Loucy (cell line): ENCODE data around the gene SUSD2.

Source experiments
- H2AFZ ChIP-seq: fragments of 200-600 bp; sonication (generic); 2 replicates; pipeline ENCODE4 v1.6.0; 2016; ENCODE audit warnings: antibody characterized with exemption, mild to moderate bottlenecking, low read length, moderate library complexity
- H3F3A ChIP-seq: fragments of 200-600 bp; 2 replicates; pipeline ENCODE4 v1.6.0; 2016; ENCODE audit warnings: antibody characterized with exemption, low read depth, mild to moderate bottlenecking
- H3K27me3 ChIP-seq: fragments of 200-600 bp; sonication (generic); 2 replicates; pipeline ENCODE4 v1.6.1; 2014; ENCODE audit warnings: low read length, mild to moderate bottlenecking; ENCODE audit not compliant: insufficient read depth, poor library complexity, severe bottlenecking
- H3K36me3 ChIP-seq: fragments of 200-600 bp; sonication (generic); 2 replicates; pipeline ENCODE4 v1.6.1; 2016; ENCODE audit warnings: low read length; ENCODE audit not compliant: insufficient read depth
- H3K4me1 ChIP-seq: fragments of 200-600 bp; sonication (generic); 2 replicates; pipeline ENCODE4 v1.5.1; 2014; ENCODE audit warnings: low read length, mild to moderate bottlenecking; ENCODE audit not compliant: insufficient read depth, poor library complexity, severe bottlenecking
- H3K4me2 ChIP-seq: fragments of 200-600 bp; sonication (generic); 2 replicates; pipeline ENCODE4 v1.6.0; 2014; ENCODE audit warnings: antibody characterized with exemption, low read length, low read depth, mild to moderate bottlenecking; ENCODE audit not compliant: poor library complexity, severe bottlenecking
- H3K4me3 ChIP-seq: fragments of 200-600 bp; sonication (generic); 2 replicates; pipeline ENCODE4 v1.5.1; 2014; ENCODE audit warnings: low read length, mild to moderate bottlenecking, mixed read lengths; ENCODE audit not compliant: poor library complexity, severe bottlenecking
- H3K79me2 ChIP-seq: fragments of 200-600 bp; sonication (generic); 2 replicates; pipeline ENCODE4 v1.6.1; 2014; ENCODE audit warnings: low read length; ENCODE audit not compliant: insufficient read depth
- H3K9ac ChIP-seq: fragments of 200-600 bp; sonication (generic); 2 replicates; pipeline ENCODE4 v1.6.0; 2014; ENCODE audit warnings: mild to moderate bottlenecking, low read depth, low read length, moderate library complexity; ENCODE audit not compliant: poor library complexity, severe bottlenecking
- H3K9me2 ChIP-seq: fragments of 200-600 bp; sonication (generic); replicated peaks from 2 replicates; pipeline ENCODE4 v1.6.1; 2016; ENCODE audit warnings: low read depth, low read length, mixed read lengths
- H3K9me3 ChIP-seq: fragments of 200-600 bp; sonication (generic); 2 replicates; pipeline ENCODE4 v1.6.1; 2014; ENCODE audit warnings: mild to moderate bottlenecking, antibody characterized with exemption, low read length, low read depth; ENCODE audit not compliant: insufficient read depth
- H4K20me1 ChIP-seq: fragments of 200-600 bp; sonication (generic); 2 replicates; pipeline ENCODE4 v1.6.0; 2014; ENCODE audit warnings: antibody characterized with exemption, low read length, mild to moderate bottlenecking; ENCODE audit not compliant: insufficient read depth, poor library complexity, severe bottlenecking
- EZH2phosphoT487 ChIP-seq: fragments of 200-600 bp; IDR thresholded peaks from 2 replicates; pipeline ENCODE4 v1.6.1; 2018; ENCODE audit warnings: antibody characterized with exemption, mild to moderate bottlenecking, moderate library complexity, borderline replicate concordance
- TF ChIP-seq, protein P1 (sequence below): fragments of 200-600 bp; sonication (generic); conservative IDR thresholded peaks from 2 replicates; pipeline ENCODE4 v1.5.1; 2014; ENCODE audit warnings: mild to moderate bottlenecking, antibody characterized with exemption, low read length

The SUSD2 gene

DNA sequence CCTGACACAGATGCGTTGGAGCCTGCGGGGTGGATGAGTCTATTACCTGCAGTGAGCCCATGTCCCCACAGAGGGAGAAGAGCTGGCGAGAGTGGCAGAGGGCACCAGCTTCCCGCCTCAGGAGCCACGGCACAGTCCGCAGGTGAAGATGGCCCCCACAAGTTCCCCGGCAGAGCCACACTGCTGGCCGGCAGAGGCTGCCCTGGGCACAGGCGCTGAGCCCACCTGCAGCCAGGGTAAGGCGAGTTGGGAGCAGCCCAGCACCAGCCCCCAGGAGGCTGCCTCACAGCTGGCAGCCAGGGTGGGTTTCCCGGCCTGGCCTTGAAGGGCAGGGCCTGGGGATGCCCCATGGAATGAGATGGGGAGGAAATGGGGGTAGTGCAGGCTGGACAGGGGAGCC lies 5.2 kb upstream of the SUSD2 start:
- Histone ChIP-seq H3K79me2 (no peaks in the 10 kb centered on the region), H3K4me1 (no peaks in the 10 kb centered on the region), H3F3A (no peaks in the 10 kb centered on the region), H2AFZ (no peak overlapping the region), H3K4me2 (no peak overlapping the region), H4K20me1 (peaks cover 7% of the 10 kb centered on the region), H3K9me2 (no peaks in the 10 kb centered on the region), H3K4me3 (no peak overlapping the region), H3K9me3 (no peaks in the 10 kb centered on the region), H3K9ac (no peak overlapping the region), H3K27me3 (no peaks in the 10 kb centered on the region), H3K36me3 (peaks cover 70% of the 10 kb centered on the region; the same call in 1 of the 2 replicates)
- TF ChIP-seq EZH2phosphoT487: no peak
- TF ChIP-seq, protein P1, sequence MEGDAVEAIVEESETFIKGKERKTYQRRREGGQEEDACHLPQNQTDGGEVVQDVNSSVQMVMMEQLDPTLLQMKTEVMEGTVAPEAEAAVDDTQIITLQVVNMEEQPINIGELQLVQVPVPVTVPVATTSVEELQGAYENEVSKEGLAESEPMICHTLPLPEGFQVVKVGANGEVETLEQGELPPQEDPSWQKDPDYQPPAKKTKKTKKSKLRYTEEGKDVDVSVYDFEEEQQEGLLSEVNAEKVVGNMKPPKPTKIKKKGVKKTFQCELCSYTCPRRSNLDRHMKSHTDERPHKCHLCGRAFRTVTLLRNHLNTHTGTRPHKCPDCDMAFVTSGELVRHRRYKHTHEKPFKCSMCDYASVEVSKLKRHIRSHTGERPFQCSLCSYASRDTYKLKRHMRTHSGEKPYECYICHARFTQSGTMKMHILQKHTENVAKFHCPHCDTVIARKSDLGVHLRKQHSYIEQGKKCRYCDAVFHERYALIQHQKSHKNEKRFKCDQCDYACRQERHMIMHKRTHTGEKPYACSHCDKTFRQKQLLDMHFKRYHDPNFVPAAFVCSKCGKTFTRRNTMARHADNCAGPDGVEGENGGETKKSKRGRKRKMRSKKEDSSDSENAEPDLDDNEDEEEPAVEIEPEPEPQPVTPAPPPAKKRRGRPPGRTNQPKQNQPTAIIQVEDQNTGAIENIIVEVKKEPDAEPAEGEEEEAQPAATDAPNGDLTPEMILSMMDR: no peak

DNA sequence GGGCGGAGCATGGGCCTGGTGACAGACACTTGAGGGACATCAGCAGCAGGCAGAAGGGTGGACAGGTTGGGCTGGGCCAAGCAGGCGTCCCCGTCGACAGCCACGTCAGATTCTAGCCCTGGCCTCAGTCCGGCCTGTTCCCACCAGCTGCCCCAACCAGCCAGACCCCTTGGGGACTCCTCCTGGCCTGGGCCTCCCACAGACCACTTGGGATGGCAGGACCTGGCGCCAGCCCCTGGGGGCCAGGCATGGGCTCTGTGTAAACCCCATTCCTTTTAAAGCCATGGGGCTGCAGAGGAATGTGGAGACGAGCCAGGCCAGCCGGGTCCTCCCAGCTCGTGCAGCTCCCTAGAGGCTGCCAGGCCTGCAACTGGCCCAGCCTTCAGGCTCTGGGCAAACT lies 4.7 kb upstream of the SUSD2 start:
- Histone ChIP-seq H3K9ac (no peak overlapping the region), H3K79me2 (no peaks in the 10 kb centered on the region), H3K4me2 (no peak overlapping the region), H3K27me3 (no peaks in the 10 kb centered on the region), H2AFZ (no peak overlapping the region), H3K36me3 (peaks cover 64% of the 10 kb centered on the region; the same call in 1 of the 2 replicates), H3K4me1 (no peaks in the 10 kb centered on the region), H4K20me1 (peaks cover 7% of the 10 kb centered on the region), H3K9me3 (no peaks in the 10 kb centered on the region), H3K4me3 (no peak overlapping the region), H3K9me2 (no peaks in the 10 kb centered on the region), H3F3A (no peaks in the 10 kb centered on the region)
- no peak for TF ChIP-seq EZH2phosphoT487
- TF ChIP-seq, protein P1: no peak

DNA sequence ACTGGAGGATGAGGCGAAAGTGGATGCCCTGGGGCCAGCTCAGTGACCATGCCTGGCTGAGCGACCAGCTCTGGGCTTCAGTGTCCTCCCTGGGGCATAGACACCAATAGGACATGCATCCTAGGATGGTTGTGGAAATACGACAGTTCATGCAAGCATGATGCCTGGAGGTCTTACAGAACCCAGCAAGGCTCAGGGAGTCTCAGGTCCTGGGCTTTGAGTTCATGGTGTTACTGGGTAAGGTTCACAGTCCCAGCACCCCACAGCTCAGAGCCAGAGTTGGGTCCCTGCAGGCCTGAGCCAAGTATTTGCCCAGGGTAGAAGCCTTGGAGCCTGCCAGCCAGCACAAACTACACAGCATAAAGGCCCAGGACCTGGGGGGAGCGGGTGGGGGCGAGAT lies 4.2 kb upstream of the SUSD2 start:
- no peak overlapping the region for H3K4me2 ChIP-seq
- no peak overlapping the region for H3K4me3 ChIP-seq
- no peaks in the 10 kb centered on the region for H3F3A ChIP-seq
- no peaks in the 10 kb centered on the region for H3K9me2 ChIP-seq
- H2AFZ ChIP-seq: no peak overlapping the region
- H3K9ac ChIP-seq: no peak overlapping the region
- H3K79me2 ChIP-seq: no peaks in the 10 kb centered on the region
- H3K27me3 ChIP-seq: no peaks in the 10 kb centered on the region
- H3K9me3 ChIP-seq: no peaks in the 10 kb centered on the region
- peaks cover 60% of the 10 kb centered on the region; the same call in 1 of the 2 replicates for H3K36me3 ChIP-seq
- H3K4me1 ChIP-seq: no peaks in the 10 kb centered on the region
- peaks cover 7% of the 10 kb centered on the region for H4K20me1 ChIP-seq
- TF ChIP-seq, protein P1: no peak
- TF ChIP-seq EZH2phosphoT487: no peak
